Measurements from ENCODE around the gene RTBDN.

GRCh38 chr19:12802267-12803106, 31.9 kb downstream of the RTBDN start:
- TF ChIP-seq MAX (IDR thresholded peaks at IDR 0.05) (no peak), EP300 (IDR thresholded peaks at IDR 0.05; ENCODE audit: borderline replicate concordance) (no peak), TAF1 (IDR thresholded peaks at IDR 0.05; ENCODE audit: low read depth) (no peak), ZBTB7A (IDR thresholded peaks at IDR 0.05; ENCODE audit: low read depth) (no peak), TCF12 (IDR thresholded peaks at IDR 0.05; ENCODE audit: low read depth) (no peak), RAD21 (IDR thresholded peaks at IDR 0.05; ENCODE audit: low read depth) (no peak), REST (IDR thresholded peaks at IDR 0.05; ENCODE audit: low read depth) (no peak), TEAD4 (IDR thresholded peaks at IDR 0.05) (0 out of 2 replicates have a peak, but pooled peaks have one; percentile 1), FOXM1 (IDR thresholded peaks at IDR 0.05; ENCODE audit: borderline replicate concordance, low read depth) (no peak)
